ENCODE results near the gene MAFG.

- TF ChIP-seq, protein P1, sequence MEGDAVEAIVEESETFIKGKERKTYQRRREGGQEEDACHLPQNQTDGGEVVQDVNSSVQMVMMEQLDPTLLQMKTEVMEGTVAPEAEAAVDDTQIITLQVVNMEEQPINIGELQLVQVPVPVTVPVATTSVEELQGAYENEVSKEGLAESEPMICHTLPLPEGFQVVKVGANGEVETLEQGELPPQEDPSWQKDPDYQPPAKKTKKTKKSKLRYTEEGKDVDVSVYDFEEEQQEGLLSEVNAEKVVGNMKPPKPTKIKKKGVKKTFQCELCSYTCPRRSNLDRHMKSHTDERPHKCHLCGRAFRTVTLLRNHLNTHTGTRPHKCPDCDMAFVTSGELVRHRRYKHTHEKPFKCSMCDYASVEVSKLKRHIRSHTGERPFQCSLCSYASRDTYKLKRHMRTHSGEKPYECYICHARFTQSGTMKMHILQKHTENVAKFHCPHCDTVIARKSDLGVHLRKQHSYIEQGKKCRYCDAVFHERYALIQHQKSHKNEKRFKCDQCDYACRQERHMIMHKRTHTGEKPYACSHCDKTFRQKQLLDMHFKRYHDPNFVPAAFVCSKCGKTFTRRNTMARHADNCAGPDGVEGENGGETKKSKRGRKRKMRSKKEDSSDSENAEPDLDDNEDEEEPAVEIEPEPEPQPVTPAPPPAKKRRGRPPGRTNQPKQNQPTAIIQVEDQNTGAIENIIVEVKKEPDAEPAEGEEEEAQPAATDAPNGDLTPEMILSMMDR (conservative IDR thresholded peaks at IDR 0.05; ENCODE audit: low read depth, low read length), result no peak
- TF ChIP-seq EZH2phosphoT487 (IDR thresholded peaks at IDR 0.05; ENCODE audit: borderline replicate concordance, low read length) (no peak), EZH2 (IDR thresholded peaks at IDR 0.05; ENCODE audit: low read length, unreplicated experiment) (no peak)
Observed at GRCh38 chr17:81962499-81963441, 35.2 kb upstream of the MAFG start.
